HG03460 (cell line): Measurements from ENCODE around the gene CD44.

Experiments used
- ATAC-seq: cut with Tn5 transposase; IDR thresholded peaks from one replicate; pipeline ENCODE4 v1.9.1; 2021; ENCODE audit not compliant: unreplicated experiment

The CD44 gene

DNA sequence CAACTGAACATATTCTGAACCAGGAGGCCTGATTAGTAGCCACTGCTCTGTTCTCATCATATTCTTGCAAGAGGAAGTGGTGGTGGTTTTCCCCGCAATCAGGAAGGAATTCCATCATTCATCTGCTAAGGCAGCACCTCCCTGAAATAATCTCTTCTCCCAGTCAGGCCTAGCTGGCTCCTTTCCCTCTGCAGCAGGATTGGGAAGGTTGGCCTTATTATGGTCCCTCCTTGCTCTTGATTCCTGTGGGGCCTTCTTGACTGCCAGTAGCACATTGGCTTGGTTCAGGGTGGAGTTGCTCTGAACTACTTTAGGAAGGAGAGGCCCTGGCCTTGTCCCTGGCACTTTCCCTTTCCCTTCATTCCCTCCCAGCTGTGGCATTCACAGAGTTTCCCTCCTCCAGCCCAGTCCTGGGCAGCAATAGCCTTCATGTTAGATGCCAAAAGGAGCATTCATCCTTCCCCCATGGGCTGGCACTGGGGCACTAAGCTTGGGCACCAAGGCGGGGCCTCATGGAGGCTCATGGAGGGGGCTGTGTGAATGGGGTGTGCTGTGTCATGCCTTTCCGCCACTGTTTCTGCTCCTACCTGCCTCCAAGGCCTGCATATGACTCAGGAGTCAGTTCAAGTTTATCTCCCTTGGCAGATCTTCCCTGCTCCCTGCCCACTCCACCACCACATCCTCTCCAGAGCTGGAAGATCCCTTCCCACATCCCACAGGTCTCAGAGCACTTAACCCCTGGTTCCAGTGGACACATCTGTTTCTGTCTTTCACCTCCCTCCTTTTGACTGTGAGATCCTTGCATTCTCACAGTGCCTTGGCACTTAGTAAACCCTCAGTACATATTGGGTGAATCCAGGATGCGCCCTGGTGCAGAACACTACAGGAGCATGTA, 27.6 kb upstream of the CD44 start:
- no peak for ATAC-seq

DNA sequence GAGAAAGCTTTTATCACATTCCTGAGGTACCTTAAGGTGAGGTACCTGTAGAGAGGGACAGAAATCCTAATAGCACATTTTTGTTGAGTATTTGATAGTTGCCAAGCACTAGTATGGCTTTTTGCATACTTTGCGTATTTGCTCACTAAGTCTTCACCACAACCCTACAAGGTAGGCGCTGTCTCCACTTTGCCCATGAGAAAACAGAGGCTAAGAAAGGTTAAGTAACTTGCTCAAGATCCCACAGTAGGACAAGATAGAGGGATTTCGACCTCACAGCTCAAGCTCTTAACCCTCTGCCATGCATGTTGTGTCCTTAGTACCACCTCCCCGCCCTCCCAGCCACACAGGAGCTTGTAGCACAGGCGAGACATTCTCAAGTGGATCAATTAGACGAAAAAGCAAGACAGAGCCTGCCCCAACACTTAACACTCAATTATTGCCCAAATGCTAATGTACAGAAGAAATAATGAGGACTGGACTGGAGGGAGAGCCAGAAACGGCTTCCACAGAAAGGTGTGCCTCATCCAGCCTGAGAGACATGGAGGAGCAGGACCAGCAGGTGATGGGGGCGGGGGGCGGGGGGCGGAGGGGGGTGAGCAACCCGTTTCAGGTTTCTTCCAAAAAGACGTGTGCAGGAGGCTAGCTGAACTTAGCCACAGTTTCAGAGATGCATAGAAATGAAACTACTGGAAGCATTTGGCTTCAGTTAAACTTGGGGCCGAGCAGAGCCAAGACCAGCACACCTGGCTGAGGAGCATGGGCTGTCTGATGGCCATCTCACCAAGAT, 26.7 kb upstream of the CD44 start:
- no peak for ATAC-seq

DNA sequence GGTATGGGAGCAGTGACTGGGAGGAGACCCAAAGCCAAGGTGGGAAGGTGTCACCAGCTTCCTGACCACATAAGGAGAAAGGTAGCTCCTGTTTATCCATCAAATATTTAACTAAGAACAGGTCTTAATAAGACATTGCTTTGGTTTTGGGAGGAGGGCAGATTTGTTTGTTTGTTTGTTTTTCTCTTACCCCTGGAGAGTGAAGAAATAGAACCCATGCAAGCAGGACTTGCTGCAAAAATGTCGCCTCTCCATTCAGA, 26.2 kb upstream of the CD44 start:
- ATAC-seq = no peak

DNA sequence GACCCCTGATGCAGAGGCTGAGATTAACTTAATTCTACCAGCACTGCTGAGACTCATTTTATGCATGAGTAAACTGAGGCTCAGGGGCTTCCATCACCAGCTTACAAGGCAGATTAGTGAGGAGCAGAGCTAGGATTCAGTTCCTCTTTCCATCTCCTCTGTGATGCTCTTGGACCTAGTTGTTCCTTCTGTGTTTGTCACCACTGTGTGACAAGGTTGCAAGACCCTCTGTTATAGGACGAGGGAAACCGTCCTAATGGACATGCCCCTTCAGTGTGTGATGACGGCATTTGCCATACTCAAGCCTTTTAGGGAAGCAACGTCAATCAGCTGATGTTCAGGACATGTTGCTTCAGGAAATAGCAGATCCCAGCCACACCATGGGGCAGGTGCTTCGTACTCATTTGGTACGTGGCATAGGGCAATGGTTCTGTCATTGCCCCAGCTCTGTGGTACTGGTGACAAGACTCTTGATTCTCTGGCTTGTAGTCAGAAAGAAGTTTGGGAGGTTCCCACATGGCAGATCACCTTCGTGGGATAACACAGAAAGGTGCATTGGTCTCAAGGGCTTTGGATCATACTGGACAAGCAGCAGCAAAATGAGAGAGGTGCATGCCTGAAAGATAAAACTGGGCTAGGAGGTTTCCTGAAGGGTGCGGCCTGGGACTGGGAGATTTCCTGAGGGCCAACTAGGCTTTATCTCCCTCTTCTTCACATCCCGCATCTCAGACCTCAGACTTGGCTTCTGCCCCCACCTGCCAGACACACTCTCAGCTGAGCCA, 23.9 kb upstream of the CD44 start:
- no peak for ATAC-seq

DNA sequence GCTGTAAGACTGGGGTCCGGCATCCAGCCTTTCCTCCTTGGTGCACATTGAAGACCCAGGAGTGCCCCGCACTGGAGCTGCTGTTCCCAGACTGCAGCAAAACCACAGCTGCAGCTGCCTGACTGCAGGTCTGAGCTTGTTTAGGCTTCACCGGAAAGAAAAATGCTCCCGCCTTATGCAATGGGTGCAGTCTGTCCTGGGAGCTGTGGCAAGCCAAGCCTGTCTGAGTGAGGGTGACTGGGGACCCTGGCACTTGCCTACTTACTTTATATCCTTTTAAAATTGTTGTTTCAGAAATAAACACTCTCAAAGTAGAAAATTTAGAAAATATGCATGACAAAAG, 23.3 kb upstream of the CD44 start:
- ATAC-seq = no peak

DNA sequence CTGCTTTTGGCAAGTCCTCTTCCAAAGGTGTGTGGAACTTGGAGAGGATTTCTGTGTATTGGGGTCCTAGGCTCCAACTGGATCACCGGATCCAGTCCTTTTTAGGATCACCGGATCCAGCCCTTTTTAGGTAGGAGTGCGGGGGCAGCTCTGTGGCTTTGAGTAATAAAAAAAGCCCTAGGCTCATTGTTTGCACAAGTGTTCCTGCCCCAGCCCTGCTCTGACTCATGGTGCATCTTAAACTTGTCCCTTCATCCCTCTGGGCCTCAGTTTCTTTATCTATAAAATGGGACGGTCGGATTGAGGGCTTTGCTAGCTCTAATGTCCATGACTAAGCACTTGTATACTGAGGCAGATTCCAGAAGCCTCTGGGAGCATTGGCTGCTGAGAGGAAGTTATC, 22.7 kb upstream of the CD44 start:
- ATAC-seq = no peak

DNA sequence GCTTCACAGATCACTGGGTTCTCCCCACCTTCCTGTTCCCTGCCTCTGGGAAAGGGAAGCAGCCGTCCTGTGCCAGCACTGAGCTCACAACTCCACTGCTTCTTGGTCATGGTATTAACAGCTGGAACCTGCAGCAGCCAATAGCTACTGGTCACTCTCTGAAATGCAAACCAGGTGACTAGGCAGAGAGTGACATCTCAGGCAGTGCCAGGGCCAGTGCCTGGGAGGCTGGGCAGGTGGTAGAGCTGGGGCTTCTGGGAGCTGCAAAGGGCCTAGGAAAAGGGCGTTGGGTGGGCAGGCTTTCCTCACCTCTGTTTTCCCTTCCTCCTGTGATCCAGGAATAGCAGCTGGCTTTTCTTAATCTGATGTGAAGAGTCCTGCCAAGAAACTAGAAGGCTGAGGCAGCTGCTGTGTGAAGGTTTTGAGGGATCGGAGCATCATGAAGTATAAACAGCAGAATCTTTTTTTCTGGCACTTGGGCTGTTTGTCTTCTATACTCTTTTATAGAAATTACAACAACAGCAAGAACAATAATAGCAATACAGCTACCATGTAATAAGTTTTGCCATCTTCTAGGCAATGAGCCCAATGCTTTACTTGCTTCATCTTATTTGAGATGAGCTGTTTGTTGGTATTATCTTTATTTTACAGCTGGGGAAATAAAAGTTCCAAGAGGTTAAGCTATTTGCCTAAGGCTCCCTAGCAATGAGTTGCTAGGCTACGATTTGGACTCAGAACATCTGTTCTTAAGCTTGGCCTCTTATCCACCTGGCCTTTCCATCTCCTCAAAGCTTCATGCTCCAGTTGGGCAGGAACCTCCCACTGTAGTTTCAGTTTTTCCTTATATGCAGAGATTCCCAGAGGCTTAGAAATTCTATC, 22.0 kb upstream of the CD44 start:
- no peak for ATAC-seq

DNA sequence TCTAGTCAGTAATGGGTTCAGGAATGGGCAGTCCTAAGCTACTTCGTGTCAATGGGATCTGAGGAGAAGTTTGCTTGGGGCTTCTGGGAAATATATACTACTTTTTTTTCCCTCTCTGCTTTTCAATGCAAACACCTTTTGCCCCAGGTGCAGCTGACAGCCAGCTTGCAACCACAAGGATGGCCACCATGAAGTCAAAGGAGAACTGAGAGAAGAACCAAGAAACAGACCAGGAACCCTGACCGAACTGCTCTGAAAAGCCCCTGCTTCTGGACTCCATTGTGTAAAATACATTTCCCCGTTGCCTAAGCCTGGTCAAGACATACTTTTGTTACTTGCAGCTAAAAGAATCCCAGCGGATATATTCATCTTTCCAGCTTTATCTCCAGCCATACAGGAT, 20.1 kb upstream of the CD44 start:
- ATAC-seq = peak; percentile 80

DNA sequence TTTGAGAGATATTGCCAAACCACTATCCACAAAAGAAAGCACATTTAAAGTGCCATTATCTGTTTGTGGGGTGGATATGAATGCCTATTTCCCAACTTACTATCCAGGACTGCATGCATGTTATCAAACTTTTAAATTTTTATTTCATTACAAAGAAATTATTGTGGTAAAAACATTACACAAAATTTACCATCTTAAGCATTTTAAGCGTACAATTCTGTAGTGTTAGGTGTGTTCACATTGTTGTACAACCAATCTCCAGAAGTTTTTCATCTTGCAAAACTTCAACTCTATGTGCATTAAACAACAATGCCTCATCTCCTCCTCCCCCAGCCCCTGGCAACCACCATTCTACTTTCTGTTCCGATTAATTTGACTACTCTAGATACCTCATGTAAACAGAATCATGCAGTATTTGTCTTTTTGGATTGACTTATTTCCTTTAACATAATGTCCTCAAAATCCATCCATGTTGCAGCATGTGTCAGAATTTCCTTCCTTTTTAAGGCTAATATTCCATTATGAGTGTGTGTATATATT, 17.6 kb upstream of the CD44 start:
- ATAC-seq = no peak

DNA sequence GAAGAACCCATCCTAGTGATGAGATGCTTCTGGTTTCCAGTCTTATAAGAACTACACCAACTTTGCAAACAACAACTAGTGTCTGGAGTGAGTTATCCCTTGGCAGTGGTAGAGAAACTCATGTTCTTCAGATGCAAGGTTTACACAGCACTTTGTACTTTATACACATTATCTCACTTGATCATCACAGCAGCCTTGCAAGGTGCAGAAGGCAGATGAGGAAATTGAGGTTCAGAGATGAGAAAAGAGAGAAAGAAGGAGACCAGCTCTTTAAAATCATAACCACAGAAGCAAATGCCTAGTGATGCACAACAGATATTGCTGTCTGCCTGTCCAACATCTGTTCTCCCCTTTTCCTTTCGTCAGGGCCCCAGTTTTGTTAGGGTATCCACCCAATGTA, 16.7 kb upstream of the CD44 start:
- no peak for ATAC-seq

DNA sequence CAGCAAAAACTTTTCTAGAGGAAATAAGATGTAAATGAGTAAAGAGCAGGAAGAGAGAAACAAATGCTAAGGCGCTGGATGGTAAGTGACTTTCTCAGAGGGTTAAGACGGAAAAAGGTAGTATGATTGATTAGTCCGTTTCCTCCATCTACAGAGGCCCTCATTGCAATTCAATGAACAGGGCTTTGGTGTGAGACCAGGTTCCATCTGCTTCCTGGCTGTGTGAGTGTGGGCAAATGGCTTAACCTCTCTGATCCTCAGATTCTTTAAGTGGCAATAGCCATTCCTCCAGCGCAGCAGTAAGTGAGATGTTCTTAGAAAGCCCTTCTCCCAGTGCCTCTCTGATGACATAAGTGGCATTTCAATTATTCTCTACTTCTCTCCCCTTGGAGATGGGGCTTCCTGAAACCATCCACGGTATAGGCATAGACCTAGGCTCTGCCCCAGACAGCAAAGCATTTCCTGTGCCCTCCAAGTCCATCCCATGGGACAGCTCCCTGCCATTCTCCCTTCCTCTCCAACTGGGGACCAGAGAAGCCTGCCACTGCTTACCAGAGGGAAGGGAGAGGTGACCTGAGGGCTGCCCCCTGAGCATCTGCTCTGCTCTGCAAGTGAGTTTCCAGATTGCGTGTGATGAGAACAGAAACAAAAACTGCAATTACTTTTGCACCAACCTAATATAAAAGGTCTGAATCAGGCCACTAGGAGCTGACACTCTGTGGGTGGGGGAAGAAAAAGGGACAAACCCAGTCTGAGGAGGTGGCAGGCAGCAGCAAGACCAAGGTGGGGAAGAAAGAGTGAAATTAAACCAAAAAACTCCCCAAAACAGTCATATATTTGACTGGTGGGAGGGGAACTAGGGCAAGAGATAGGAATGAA, 12.7 kb upstream of the CD44 start:
- peak; percentile 45 for ATAC-seq

DNA sequence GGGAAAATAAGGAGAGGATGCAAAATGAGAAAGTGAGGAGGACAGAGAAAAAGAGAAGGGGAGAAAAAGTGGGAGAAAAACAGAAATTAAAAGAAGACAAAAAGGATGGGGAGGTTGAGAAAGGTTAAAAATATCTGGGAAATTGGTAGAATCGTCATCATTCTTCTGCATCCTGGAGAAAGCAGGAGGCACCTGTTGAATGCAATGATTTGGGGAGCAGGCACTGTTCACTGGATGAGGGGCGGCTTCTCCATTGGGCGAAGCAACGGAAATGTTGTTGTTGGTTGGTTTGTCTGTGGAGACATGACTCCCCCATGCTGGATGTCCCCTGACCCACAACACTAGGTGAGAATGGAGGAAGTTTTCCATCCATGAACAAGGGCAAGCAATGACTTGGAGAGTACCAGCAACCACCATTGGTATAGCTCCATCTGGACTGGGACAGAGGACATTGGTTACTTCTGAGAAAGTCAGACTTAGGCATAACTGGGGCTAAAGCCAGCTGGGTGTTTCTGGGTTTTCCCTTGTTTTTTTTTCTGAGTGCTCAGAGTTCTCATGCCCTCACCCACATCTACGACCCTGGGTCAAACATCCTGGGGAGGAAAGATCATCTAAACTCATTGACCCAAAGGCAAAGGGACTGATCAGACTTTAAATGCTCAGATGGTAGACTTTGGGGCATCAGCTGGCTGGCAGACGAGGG, 11.9 kb upstream of the CD44 start:
- no peak for ATAC-seq

DNA sequence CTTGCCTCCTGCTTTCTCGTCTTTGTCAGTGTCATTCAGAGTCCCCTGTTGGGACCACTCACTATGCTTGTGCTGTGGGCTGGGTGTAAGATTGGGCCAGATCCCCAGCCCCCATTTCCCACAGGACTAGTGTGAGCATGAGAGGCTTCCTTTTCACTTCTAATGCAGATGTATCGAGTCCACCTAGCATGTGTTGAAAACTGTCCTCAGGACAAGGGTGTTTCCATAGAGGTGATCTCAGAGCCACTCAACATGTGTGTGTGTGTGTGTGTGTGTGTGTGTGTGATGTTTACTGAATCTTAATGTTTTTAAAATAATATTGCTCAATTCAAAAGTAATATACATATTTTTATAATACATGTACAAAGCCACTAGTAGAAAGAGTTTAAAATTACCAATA, 11.4 kb upstream of the CD44 start:
- no peak for ATAC-seq

DNA sequence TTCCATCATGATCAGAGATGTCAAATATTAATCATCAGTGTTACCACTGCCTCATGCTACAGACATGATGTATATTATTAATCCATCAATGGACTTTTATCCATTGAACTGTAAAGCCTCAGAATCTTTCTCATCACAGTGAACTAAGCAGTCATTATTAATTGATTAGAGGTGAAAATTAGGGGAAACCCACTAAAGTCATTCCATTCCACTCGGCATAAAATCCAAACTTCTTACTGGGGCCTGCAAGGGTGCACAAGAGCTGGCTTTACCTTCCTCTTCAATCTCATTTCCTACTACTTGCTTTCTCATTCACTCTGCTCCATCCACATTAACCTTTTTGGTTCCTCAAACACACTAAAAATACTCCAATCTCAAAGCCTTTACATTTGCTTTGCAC, 7.9 kb upstream of the CD44 start:
- ATAC-seq = no peak

DNA sequence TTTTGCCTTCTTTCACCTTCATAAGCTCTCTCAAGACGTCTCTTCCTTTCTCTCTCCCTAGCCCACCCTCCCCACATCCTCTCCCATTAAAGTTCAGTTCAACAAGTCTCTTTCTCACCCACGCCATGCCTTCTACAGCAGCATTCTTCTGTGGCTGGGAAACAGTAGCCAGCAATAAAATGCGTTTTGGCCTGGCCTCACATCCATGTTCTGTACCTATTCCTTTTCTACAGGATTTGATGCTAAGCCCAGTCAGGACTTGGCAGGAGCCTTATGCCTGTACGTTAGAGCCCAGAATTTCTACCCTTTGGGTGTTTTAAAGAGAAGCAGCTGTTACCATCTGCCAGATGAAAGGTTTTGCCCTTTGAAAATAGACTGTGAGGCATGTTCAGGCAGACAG, 7.1 kb upstream of the CD44 start:
- ATAC-seq = no peak

DNA sequence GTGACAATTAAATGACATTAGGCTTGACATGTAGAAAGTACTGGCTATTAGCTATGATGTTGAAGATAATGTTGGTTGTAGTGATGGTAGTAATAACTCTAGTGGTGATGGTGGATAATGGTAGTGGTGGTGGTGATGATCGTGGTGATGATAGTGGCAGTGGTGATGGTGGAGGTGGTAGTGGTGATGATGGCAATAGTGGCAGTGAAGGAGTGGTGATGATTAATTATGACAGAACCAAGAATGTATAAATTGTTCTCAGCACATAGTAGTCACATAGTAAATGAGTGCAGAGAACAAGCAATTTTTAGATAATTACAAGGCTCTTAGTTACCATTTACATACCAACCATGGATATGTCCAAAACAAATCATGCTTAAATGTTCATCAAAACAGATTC, 5.3 kb upstream of the CD44 start:
- ATAC-seq = no peak

DNA sequence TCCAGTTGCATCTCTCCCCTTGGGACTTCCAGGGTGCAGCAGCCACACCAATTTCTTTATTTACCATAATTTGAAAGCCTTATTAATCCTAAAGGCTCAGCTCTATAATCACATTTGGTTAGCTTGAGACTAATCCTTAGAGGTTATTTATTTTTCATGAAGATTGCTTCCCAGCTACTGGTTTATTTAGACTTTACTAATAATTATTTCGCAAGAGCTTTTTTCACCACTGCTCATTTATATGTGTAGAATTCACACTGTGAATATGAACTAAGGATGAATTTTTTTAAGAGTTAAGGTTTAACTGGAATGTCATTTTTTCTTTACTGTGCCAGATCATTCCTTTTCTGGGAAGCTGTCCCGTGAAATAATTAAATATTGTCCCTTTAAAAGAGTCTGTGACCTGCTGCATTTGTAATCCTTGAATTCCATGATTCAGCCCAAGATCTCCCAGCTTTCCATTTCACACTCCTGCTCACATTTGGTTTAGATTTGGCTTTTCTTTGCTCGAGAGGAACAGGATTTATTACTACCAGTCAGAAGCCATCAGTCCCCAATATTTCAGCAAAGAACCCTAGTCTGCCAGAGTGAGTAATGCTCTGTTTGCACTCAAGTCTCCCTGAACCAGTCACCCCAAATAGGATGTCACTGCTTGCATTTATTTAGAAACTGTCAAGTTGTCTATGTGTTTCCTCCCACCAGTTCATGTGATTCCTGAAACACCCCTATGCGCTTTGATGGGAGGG, 4.4 kb upstream of the CD44 start:
- ATAC-seq = no peak

DNA sequence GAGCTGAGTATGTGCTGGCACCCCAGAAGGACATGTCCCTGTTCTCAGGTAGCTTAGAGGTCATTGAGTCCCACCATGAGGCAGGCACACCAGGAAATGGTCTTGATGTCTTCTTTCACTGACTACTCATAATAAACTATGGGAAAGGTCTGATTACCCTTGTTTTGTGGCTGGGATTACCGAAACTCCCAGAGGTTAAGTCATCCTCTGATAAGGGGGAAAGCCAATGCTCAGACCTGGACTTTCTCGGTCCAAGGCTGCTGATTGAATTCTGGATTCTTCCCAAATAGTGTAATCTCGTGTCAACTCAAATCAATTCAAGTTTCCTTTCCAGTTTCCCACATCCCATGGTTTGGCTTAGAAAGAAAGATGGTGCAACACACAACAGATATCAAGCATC, 3.7 kb upstream of the CD44 start:
- no peak for ATAC-seq
